Neural cell (in vitro differentiated cells): ENCODE data around the gene ENTPD2. TPM values are rescaled to one million over a fixed set of nuclear protein-coding genes. Genes with fewer than 3 reads are reported as not detected.

Experiments
- H2AFZ ChIP-seq: fragments of 200-600, 300-800 bp; sonication (generic), shearing (Covaris generic); 2 replicates; pipeline ENCODE4 v1.6.0; 2014; ENCODE audit warnings: low read depth, mild to moderate bottlenecking, antibody characterized with exemption, low read length, moderate library complexity
- H3F3A ChIP-seq: fragments of 200-600 bp; shearing (Covaris generic); 2 replicates; pipeline ENCODE4 v1.6.1; 2016; ENCODE audit warnings: mild to moderate bottlenecking, moderate library complexity, mixed read lengths, antibody characterized with exemption, low read length; ENCODE audit not compliant: insufficient read depth, poor library complexity, severe bottlenecking
- H3K27ac ChIP-seq: fragments of 200-600, 300-800 bp; sonication (generic), shearing (Covaris generic); 2 replicates; pipeline ENCODE4 v1.5.1; 2014; ENCODE audit warnings: mild to moderate bottlenecking, low read length, moderate library complexity
- H3K27me3 ChIP-seq: fragments of 300-800, 200-600 bp; sonication (generic), shearing (Covaris generic); 2 replicates; pipeline ENCODE4 v1.6.0; 2014; ENCODE audit warnings: mild to moderate bottlenecking, low read depth, low read length, moderate library complexity; ENCODE audit not compliant: insufficient read depth
- H3K36me3 ChIP-seq: fragments of 300-800, 200-600 bp; sonication (generic), shearing (Covaris generic); 2 replicates; pipeline ENCODE4 v1.5.1; 2014; ENCODE audit warnings: mild to moderate bottlenecking, antibody characterized with exemption, low read length, moderate library complexity; ENCODE audit not compliant: insufficient read depth
- H3K4me2 ChIP-seq: fragments of 300-800, 200-600 bp; sonication (generic), shearing (Covaris generic); 2 replicates; pipeline ENCODE4 v1.6.0; 2014; ENCODE audit warnings: mild to moderate bottlenecking, low read length
- H3K4me3 ChIP-seq: fragments of 300-800, 200-600 bp; sonication (generic), shearing (Covaris generic); 2 replicates; pipeline ENCODE4 v1.5.1; 2014; ENCODE audit warnings: mild to moderate bottlenecking, low read length, moderate library complexity
- H3K79me2 ChIP-seq: fragments of 200-600 bp; shearing (Covaris generic); replicated peaks from 2 replicates; pipeline ENCODE4 v1.6.0; 2014; ENCODE audit warnings: mild to moderate bottlenecking, low read length, moderate library complexity; ENCODE audit not compliant: insufficient read depth
- H3K9ac ChIP-seq: fragments of 300-800, 200-600 bp; sonication (generic), shearing (Covaris generic); 2 replicates; pipeline ENCODE4 v1.6.1; 2016; ENCODE audit warnings: mild to moderate bottlenecking, low read length, mixed read lengths
- H3K9me2 ChIP-seq: fragments of 200-600 bp; shearing (Covaris generic); 2 replicates; pipeline ENCODE4 v1.6.1; 2016; ENCODE audit warnings: mild to moderate bottlenecking, low read length, mixed read lengths; ENCODE audit not compliant: insufficient read depth
- H3K9me3 ChIP-seq: fragments of 200-600, 300-800 bp; sonication (generic), shearing (Covaris generic); 2 replicates; pipeline ENCODE4 v1.6.1; 2016; ENCODE audit warnings: mild to moderate bottlenecking, mixed run types, low read length, moderate library complexity, mixed read lengths
- H4K20me1 ChIP-seq: fragments of 200-600 bp; shearing (Covaris generic); 2 replicates; pipeline ENCODE4 v1.6.1; 2016; ENCODE audit warnings: mild to moderate bottlenecking, mixed run types; ENCODE audit not compliant: insufficient read depth
- EP300 ChIP-seq: fragments of 450-650 bp; conservative IDR thresholded peaks from 2 replicates; pipeline ENCODE4 v1.6.1; 2014; ENCODE audit warnings: antibody characterized with exemption, mild to moderate bottlenecking, moderate library complexity; ENCODE audit not compliant: poor library complexity, severe bottlenecking
- EZH2 ChIP-seq: fragments of 200-600, 300-800 bp; shearing (Covaris generic), sonication (generic); IDR thresholded peaks from 2 replicates; pipeline ENCODE4 v1.6.1; 2014; ENCODE audit warnings: antibody characterized with exemption, low read length, borderline replicate concordance, mild to moderate bottlenecking; ENCODE audit not compliant: insufficient read depth, poor library complexity, severe bottlenecking
- MXI1 ChIP-seq: fragments of 450-650 bp; conservative IDR thresholded peaks from 2 replicates; pipeline ENCODE4 v1.6.1; 2014; ENCODE audit warnings: antibody characterized with exemption, mild to moderate bottlenecking; ENCODE audit not compliant: poor library complexity, severe bottlenecking
- POLR2AphosphoS5 ChIP-seq: IDR thresholded peaks from 2 replicates; pipeline ENCODE4 v1.6.1; 2012
- RAD21 ChIP-seq: fragments of 450-650 bp; conservative IDR thresholded peaks from 2 replicates; pipeline ENCODE4 v1.6.1; 2014; ENCODE audit warnings: antibody characterized with exemption, mild to moderate bottlenecking, moderate library complexity
- REST ChIP-seq: IDR thresholded peaks from 2 replicates; pipeline ENCODE4 v1.6.1; 2012; ENCODE audit warnings: borderline replicate concordance
- SMC3 ChIP-seq: fragments of 450-650 bp; conservative IDR thresholded peaks from 2 replicates; pipeline ENCODE4 v1.6.1; 2014; ENCODE audit warnings: antibody characterized with exemption, mild to moderate bottlenecking, moderate library complexity; ENCODE audit not compliant: poor library complexity
- TAF1 ChIP-seq: IDR thresholded peaks from 2 replicates; pipeline ENCODE4 v1.6.1; 2012; ENCODE audit warnings: low read depth
- polyA plus RNA-seq: library from polyadenylated mRNA; depleted of rRNA; stranded (reverse); fragments of >200 nt; gene quantifications from 2 replicates; pipeline ENCODE4 v1.2.3, GENCODE V29; 2014
- TF ChIP-seq, protein P1 (sequence below): fragments of 450-650 bp; IDR thresholded peaks from 2 replicates; pipeline ENCODE4 v1.5.1; 2014; ENCODE audit warnings: antibody characterized with exemption, mild to moderate bottlenecking, moderate library complexity; ENCODE audit not compliant: poor library complexity, severe bottlenecking

ENTPD2 gene
- polyA plus RNA-seq, 1 donor from 2014 or later: not detected

GRCh38 chr9:137052998-137053943 lies 590 bp downstream of the ENTPD2 start:
- no peaks in the 10 kb centered on the region for H3K79me2 ChIP-seq
- H3K9me3 ChIP-seq: no peaks in the 10 kb centered on the region
- H3F3A ChIP-seq: no peaks in the 10 kb centered on the region
- H3K27ac ChIP-seq: no peak overlapping the region
- TF ChIP-seq EP300 (no peak), EZH2 (peak; percentile 21)
- peak overlapping the region; percentile 46 for H3K4me3 ChIP-seq
- H3K36me3 ChIP-seq: no peaks in the 10 kb centered on the region
- no peak overlapping the region for H3K9ac ChIP-seq
- H3K27me3 ChIP-seq: peaks cover 73% of the 10 kb centered on the region
- no peaks in the 10 kb centered on the region for H3K9me2 ChIP-seq
- no peak overlapping the region for H2AFZ ChIP-seq
- H3K4me2 ChIP-seq: no peak overlapping the region
- no peaks in the 10 kb centered on the region for H4K20me1 ChIP-seq

DNA sequence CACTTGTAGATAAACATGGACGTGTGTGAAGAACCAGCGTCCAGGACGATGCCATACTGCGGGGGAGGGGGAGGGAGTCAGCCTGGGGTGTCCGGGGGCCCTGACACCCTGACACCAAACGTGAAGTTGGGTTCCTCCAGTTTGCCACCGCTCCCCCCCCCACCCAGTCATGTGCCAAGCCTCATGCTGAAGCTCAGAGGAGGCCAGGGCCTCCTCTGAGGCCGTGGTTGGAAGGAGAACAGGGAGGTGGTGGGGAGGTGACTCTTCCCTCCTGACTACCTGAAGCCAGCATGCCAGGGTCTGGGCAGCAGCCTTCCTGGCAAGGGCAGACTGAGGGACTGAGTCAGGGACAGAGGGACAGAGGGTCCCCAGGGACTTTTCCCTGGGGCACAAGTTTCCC lies 1.6 kb downstream of the ENTPD2 start:
- Histone ChIP-seq H3K79me2 (no peaks in the 10 kb centered on the region), H3K4me3 (no peak overlapping the region), H3K27ac (no peak overlapping the region), H2AFZ (no peak overlapping the region), H3K9me3 (no peaks in the 10 kb centered on the region), H3K4me2 (no peak overlapping the region), H3K36me3 (no peaks in the 10 kb centered on the region), H3K9me2 (no peaks in the 10 kb centered on the region), H3K9ac (no peak overlapping the region), H3F3A (no peaks in the 10 kb centered on the region), H3K27me3 (peaks cover 81% of the 10 kb centered on the region), H4K20me1 (no peaks in the 10 kb centered on the region)
- TF ChIP-seq MXI1 (no peak), SMC3 (no peak), POLR2AphosphoS5 (no peak), EZH2 (no peak), RAD21 (no peak), REST (no peak), TAF1 (no peak), EP300 (no peak)
- TF ChIP-seq, protein P1, sequence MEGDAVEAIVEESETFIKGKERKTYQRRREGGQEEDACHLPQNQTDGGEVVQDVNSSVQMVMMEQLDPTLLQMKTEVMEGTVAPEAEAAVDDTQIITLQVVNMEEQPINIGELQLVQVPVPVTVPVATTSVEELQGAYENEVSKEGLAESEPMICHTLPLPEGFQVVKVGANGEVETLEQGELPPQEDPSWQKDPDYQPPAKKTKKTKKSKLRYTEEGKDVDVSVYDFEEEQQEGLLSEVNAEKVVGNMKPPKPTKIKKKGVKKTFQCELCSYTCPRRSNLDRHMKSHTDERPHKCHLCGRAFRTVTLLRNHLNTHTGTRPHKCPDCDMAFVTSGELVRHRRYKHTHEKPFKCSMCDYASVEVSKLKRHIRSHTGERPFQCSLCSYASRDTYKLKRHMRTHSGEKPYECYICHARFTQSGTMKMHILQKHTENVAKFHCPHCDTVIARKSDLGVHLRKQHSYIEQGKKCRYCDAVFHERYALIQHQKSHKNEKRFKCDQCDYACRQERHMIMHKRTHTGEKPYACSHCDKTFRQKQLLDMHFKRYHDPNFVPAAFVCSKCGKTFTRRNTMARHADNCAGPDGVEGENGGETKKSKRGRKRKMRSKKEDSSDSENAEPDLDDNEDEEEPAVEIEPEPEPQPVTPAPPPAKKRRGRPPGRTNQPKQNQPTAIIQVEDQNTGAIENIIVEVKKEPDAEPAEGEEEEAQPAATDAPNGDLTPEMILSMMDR: no peak
